Mucosa of gallbladder (tissue), 1 donor: ENCODE results near the gene SENP2. TPM values are rescaled to one million over a fixed set of nuclear protein-coding genes. Genes with fewer than 3 reads are reported as not detected.

Experiments used
- total RNA-seq: library from RNA; stranded (reverse); gene quantifications from one replicate; pipeline ENCODE4 v1.2.1, GENCODE V29; 2021
- donor health status: DM: no; HTN: no; CAD: no.

SENP2 gene
- total RNA-seq, 1 donor from 2014 or later = 35.3 TPM

Other genes with a start within 250 kb of the SENP2 start
- 45.2 TPM for gene MAP3K13, start 223.2 kb upstream of the SENP2 start, total RNA-seq
- 16.6 TPM for gene TMEM41A, start 87.3 kb upstream of the SENP2 start, total RNA-seq
- 34.0 TPM for gene LIPH, start 33.7 kb upstream of the SENP2 start, total RNA-seq
- 26.7 TPM for gene IGF2BP2, start 238.7 kb downstream of the SENP2 start, total RNA-seq